DND-41 (cell line): ENCODE results near the gene NRXN2.

ENCODE experiments used
- ATAC-seq: fragments of 200-7000 bp; cut with Tn5 transposase; 3 replicates; pipeline ENCODE4 v1.9.1; 2021; ENCODE audit warnings: low read depth; ENCODE audit not compliant: insufficient read depth
- DNase-seq: peaks from one replicate; pipeline ENCODE4 v3.0.0-alpha.2; 2020
- H2AFZ ChIP-seq: 2 replicates; pipeline ENCODE4 v1.6.0; 2012; ENCODE audit warnings: low read depth, low read length
- H3K27ac ChIP-seq: 2 replicates; pipeline ENCODE4 v1.5.1; 2012; ENCODE audit warnings: low read length, inconsistent platforms
- H3K27me3 ChIP-seq: fragments of 200-600 bp; sonication (generic); 2 replicates; pipeline ENCODE4 v1.6.0; 2012; ENCODE audit warnings: low read length, mild to moderate bottlenecking, inconsistent platforms; ENCODE audit not compliant: insufficient read depth, poor library complexity
- H3K36me3 ChIP-seq: 2 replicates; pipeline ENCODE4 v1.5.1; 2012; ENCODE audit warnings: low read length, inconsistent platforms; ENCODE audit not compliant: insufficient read depth
- H3K4me1 ChIP-seq: 2 replicates; pipeline ENCODE4 v1.5.1; 2012; ENCODE audit warnings: mild to moderate bottlenecking, low read length; ENCODE audit not compliant: insufficient read depth
- H3K4me2 ChIP-seq: 2 replicates; pipeline ENCODE4 v1.6.0; 2012; ENCODE audit warnings: mild to moderate bottlenecking, moderate library complexity, low read length, inconsistent platforms; ENCODE audit not compliant: insufficient read depth
- H3K4me3 ChIP-seq, 2 experiments: fragments of 200-600 bp in 1 of 2; shearing (Covaris generic) in 1 of 2; 2 replicates each; pipeline ENCODE4 v1.5.1; 2012 to 2016; ENCODE audit warnings: inconsistent platforms in 2 of 2, low read length in 2 of 2, mild to moderate bottlenecking in 2 of 2, low read depth in 1 of 2, moderate library complexity in 1 of 2
- H3K79me2 ChIP-seq: 2 replicates; pipeline ENCODE4 v1.6.0; 2012; ENCODE audit warnings: low read length, inconsistent platforms; ENCODE audit not compliant: insufficient read depth
- H3K9ac ChIP-seq: 2 replicates; pipeline ENCODE4 v1.6.0; 2012; ENCODE audit warnings: low read depth, mild to moderate bottlenecking, inconsistent platforms, low read length, moderate library complexity
- H3K9me3 ChIP-seq: 2 replicates; pipeline ENCODE4 v1.5.1; 2012; ENCODE audit warnings: low read length, moderate library complexity, mild to moderate bottlenecking, inconsistent platforms; ENCODE audit not compliant: insufficient read depth, severe bottlenecking
- H4K20me1 ChIP-seq: 2 replicates; pipeline ENCODE4 v1.6.0; 2012; ENCODE audit warnings: low read length; ENCODE audit not compliant: insufficient read depth
- EZH2 ChIP-seq: IDR thresholded peaks from 3 replicates; pipeline ENCODE4 v1.6.1; 2012; ENCODE audit warnings: borderline replicate concordance, low read depth, mild to moderate bottlenecking, moderate library complexity, low read length, inconsistent platforms; ENCODE audit not compliant: severe bottlenecking
- TF ChIP-seq, protein P1 (sequence below): IDR thresholded peaks from 2 replicates; pipeline ENCODE4 v1.5.1; 2012; ENCODE audit warnings: borderline replicate concordance, low read length, moderate library complexity, mild to moderate bottlenecking; ENCODE audit not compliant: poor library complexity, severe bottlenecking; ENCODE audit errors: extremely low read depth

The NRXN2 gene

DNA sequence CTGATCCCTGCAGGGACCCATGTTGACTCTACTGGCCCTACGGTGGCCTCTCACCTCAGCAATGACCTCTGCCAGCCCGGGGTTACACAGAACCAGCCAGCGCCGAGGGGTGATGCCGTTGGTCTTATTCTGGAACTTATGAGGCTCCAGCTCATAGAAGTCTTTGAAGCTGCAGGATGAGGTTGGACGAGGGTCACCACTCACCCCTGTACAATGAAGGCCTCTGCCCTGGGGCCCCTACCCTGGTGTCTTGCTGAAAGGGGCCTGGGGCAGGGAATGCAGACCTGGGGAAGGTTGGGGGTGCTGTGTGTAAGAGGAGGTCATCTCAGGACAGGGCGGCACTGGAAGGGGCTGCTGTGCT is 30.0 kb upstream of the NRXN2 start:
- Histone ChIP-seq H2AFZ (no peak overlapping the region), H3K9me3 (no peaks in the 10 kb centered on the region), H3K36me3 (no peaks in the 10 kb centered on the region), H3K9ac (no peak overlapping the region), H3K4me3 (no peak overlapping the region), H4K20me1 (no peaks in the 10 kb centered on the region), H3K27ac (no peak overlapping the region), H3K4me1 (no peaks in the 10 kb centered on the region), H3K27me3 (no peaks in the 10 kb centered on the region), H3K4me2 (no peak overlapping the region), H3K79me2 (no peaks in the 10 kb centered on the region)
- no peak for TF ChIP-seq EZH2
- TF ChIP-seq, protein P1, sequence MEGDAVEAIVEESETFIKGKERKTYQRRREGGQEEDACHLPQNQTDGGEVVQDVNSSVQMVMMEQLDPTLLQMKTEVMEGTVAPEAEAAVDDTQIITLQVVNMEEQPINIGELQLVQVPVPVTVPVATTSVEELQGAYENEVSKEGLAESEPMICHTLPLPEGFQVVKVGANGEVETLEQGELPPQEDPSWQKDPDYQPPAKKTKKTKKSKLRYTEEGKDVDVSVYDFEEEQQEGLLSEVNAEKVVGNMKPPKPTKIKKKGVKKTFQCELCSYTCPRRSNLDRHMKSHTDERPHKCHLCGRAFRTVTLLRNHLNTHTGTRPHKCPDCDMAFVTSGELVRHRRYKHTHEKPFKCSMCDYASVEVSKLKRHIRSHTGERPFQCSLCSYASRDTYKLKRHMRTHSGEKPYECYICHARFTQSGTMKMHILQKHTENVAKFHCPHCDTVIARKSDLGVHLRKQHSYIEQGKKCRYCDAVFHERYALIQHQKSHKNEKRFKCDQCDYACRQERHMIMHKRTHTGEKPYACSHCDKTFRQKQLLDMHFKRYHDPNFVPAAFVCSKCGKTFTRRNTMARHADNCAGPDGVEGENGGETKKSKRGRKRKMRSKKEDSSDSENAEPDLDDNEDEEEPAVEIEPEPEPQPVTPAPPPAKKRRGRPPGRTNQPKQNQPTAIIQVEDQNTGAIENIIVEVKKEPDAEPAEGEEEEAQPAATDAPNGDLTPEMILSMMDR, result no peak
- ATAC-seq, result no peak
- DNase-seq, result no peak

DNA sequence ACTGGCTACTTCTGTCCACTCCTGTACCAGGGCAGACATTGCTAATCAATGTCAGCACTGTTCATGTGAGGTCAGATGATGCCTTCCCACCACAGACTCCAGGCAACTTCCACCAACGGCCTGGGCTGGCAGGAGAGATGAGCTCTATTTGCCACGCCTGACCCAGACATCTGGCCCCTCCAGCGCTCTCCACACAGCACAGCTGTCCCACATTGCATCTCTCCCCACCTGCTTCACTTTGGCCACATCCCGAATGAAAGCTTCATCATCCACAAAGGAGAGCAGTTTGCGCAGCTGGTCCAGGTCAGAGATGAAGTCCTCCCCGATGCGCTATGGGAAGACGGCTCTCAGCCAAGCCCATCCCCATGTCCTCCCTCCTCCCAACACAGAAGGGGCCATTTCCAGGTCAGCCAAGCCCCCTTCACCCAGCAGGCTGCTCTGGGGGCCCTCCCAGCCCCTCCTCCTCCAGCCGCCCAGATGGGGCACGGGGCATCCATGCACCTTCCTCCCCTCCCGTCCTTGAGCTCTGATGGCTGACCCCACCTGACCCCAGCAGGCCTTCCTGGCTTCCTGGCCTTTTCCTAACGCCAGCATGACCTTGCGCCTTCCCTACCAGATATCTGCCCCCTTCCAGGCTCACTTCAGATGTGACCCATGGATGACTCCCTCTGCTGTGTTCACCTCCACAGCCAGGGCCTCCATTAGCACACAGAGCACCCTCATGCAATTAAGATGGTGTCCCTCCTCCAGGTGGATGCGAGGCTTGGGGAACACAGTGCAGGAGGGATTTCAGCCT is 29.4 kb upstream of the NRXN2 start:
- Histone ChIP-seq H3K27ac (no peak overlapping the region), H3K79me2 (no peaks in the 10 kb centered on the region), H3K4me2 (no peak overlapping the region), H3K27me3 (no peaks in the 10 kb centered on the region), H2AFZ (no peak overlapping the region), H4K20me1 (no peaks in the 10 kb centered on the region), H3K36me3 (no peaks in the 10 kb centered on the region), H3K9me3 (no peaks in the 10 kb centered on the region), H3K9ac (no peak overlapping the region), H3K4me3 (no peak overlapping the region), H3K4me1 (no peaks in the 10 kb centered on the region)
- TF ChIP-seq EZH2, result no peak
- TF ChIP-seq, protein P1, result no peak
- no peak for DNase-seq
- no peak for ATAC-seq

DNA sequence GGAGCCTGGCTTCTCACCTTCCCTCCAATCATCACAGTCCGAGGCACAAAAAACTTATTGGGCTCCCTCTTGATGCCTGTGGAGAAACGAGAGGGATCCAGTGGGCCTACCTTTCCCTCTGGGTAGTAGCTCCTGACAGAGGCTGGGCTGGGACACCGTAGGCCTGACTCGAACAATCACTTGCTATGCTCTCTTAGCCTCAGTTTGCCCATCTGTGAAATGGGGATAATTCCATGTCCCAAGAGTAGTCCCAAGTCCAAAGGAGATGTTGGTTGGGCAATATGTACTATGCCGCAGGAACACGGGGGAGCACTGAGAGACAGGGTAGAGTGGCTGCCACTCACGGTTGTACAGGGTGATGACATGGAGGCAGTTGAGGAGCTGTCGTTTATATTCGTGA is 28.6 kb upstream of the NRXN2 start:
- TF ChIP-seq EZH2, result no peak
- TF ChIP-seq, protein P1, result no peak
- H3K4me1 ChIP-seq, result peaks cover under 1% of the 10 kb centered on the region; the same call in 1 of the 2 replicates

DNA sequence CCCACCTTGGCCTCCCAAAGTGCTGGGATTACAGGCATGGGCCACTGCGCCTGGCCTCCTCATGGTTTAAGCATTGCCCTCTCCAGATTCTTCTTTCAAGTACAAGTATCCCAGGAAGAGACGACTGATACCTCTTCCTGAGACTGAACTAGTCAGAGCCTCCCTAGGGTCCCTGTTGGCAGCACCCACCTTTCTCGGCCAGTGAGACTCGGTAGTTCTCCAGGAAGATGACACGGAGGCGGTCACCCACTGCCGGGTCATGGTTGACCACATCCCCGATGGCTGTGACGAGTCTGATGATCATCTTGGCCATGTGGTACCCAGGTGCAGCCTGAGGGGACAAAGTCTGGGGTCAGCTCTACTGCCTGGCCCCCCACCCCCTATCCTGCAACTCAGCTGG is 28.1 kb upstream of the NRXN2 start:
- DNase-seq (no peak), ATAC-seq (no peak)
- Histone ChIP-seq H3K36me3 (no peaks in the 10 kb centered on the region), H3K9ac (no peak overlapping the region), H3K4me1 (peaks cover 5% of the 10 kb centered on the region), H3K79me2 (no peaks in the 10 kb centered on the region), H3K9me3 (no peaks in the 10 kb centered on the region), H2AFZ (no peak overlapping the region), H3K27me3 (no peaks in the 10 kb centered on the region), H3K4me3 (no peak overlapping the region), H4K20me1 (no peaks in the 10 kb centered on the region), H3K27ac (no peak overlapping the region), H3K4me2 (no peak overlapping the region)
- TF ChIP-seq, protein P1, result no peak
- no peak for TF ChIP-seq EZH2

More for the DNA sequence above, 28.6 kb upstream of the NRXN2 start:
- H3K27me3 ChIP-seq, result no peaks in the 10 kb centered on the region
- ATAC-seq, result no peak
- no peaks in the 10 kb centered on the region for H4K20me1 ChIP-seq
- no peaks in the 10 kb centered on the region for H3K79me2 ChIP-seq
- no peak overlapping the region for H2AFZ ChIP-seq
- H3K36me3 ChIP-seq, result no peaks in the 10 kb centered on the region
- no peak overlapping the region for H3K27ac ChIP-seq
- H3K4me2 ChIP-seq, result no peak overlapping the region
- H3K4me3 ChIP-seq, result no peak overlapping the region
- H3K9ac ChIP-seq, result no peak overlapping the region
- no peak for DNase-seq
- no peaks in the 10 kb centered on the region for H3K9me3 ChIP-seq
